Cardiac muscle cell (in vitro differentiated cells and primary cell): Measurements from ENCODE around the gene ZNF277. TPM values are rescaled to one million over a fixed set of nuclear protein-coding genes. Genes with fewer than 3 reads are reported as not detected.

ENCODE experiments used
- DNase-seq, 2 donors: peaks; one replicate each; pipeline versions ENCODE4 v3.0.0 to v3.0.0-alpha.2; 2010 to 2017; ENCODE audit warnings: low read depth in 1 of 2, low spot score in 1 of 2
- H3K27ac ChIP-seq: fragments of 200-600 bp; sonication (generic); 2 replicates; pipeline ENCODE4 v1.5.1; 2016
- H3K27me3 ChIP-seq: fragments of 200-600 bp; sonication (generic); 2 replicates; pipeline ENCODE4 v1.6.0; 2016; ENCODE audit warnings: control low read depth
- H3K36me3 ChIP-seq: fragments of 200-600 bp; sonication (generic); 2 replicates; pipeline ENCODE4 v1.5.1; 2016; ENCODE audit warnings: control low read depth
- H3K4me1 ChIP-seq: fragments of 200-600 bp; sonication (generic); 2 replicates; pipeline ENCODE4 v1.8.1; 2017; ENCODE audit warnings: low read depth, mild to moderate bottlenecking, mixed run types
- H3K4me3 ChIP-seq: fragments of 200-600 bp; sonication (generic); 2 replicates; pipeline ENCODE4 v1.5.1; 2016; ENCODE audit warnings: mild to moderate bottlenecking
- H3K9me3 ChIP-seq: fragments of 200-600 bp; sonication (generic); 2 replicates; pipeline ENCODE4 v1.5.1; 2017; ENCODE audit warnings: low read depth, mild to moderate bottlenecking, control low read depth
- polyA plus RNA-seq: library from polyadenylated mRNA; unstranded; fragments of >200 nt; fragmentation: Nextera tagmentation; extraction: Ambion mirVana; gene quantifications from 2 replicates; pipeline ENCODE4 v1.2.1, GENCODE V29; 2016
- total RNA-seq: library from RNA; depleted of rRNA; stranded (reverse); fragments of >200 nt; gene quantifications from 2 replicates; pipeline ENCODE4 v1.2.3, GENCODE V29; 2016
- TF ChIP-seq, protein P1 (sequence below): IDR thresholded peaks from 2 replicates; pipeline ENCODE4 v1.5.1; 2012; ENCODE audit warnings: low read depth, mild to moderate bottlenecking, low read length

ZNF277 gene
- total and polyA plus RNA-seq, 2 experiments from 2014 or later = 9.8 to 22.6 TPM

DNA sequence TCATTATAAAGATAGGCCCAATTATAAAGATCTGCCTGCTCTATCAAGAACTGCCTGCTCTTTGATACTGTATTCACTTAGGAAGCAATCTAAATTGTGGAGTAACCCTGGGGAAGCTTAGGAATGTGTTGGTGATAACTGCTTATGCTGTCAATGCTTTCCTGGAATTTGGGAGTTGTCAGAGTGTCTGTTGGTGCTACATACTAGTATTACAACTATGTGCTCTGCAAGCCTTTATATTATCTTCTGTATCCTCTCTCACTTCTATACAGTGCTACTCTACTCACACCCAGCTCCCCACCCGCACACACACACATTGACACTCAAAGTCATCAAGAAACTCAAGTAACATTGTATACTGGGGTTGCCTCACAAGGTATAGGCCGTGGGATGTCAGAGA lies 6.1 kb downstream of the ZNF277 start:
- Histone ChIP-seq H3K9me3 (no peaks in the 10 kb centered on the region), H3K27ac (peak overlapping the region; percentile 52), H3K36me3 (no peaks in the 10 kb centered on the region), H3K4me1 (peaks cover 35% of the 10 kb centered on the region), H3K4me3 (no peak overlapping the region), H3K27me3 (no peaks in the 10 kb centered on the region)
- peak; percentile 34 to 60 for DNase-seq
- TF ChIP-seq, protein P1, sequence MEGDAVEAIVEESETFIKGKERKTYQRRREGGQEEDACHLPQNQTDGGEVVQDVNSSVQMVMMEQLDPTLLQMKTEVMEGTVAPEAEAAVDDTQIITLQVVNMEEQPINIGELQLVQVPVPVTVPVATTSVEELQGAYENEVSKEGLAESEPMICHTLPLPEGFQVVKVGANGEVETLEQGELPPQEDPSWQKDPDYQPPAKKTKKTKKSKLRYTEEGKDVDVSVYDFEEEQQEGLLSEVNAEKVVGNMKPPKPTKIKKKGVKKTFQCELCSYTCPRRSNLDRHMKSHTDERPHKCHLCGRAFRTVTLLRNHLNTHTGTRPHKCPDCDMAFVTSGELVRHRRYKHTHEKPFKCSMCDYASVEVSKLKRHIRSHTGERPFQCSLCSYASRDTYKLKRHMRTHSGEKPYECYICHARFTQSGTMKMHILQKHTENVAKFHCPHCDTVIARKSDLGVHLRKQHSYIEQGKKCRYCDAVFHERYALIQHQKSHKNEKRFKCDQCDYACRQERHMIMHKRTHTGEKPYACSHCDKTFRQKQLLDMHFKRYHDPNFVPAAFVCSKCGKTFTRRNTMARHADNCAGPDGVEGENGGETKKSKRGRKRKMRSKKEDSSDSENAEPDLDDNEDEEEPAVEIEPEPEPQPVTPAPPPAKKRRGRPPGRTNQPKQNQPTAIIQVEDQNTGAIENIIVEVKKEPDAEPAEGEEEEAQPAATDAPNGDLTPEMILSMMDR = no peak

- H3K4me3 ChIP-seq = no peak overlapping the region
- peak overlapping the region; percentile 52 for H3K27ac ChIP-seq
- H3K27me3 ChIP-seq = no peaks in the 10 kb centered on the region
- TF ChIP-seq, protein P1 = no peak
- H3K4me1 ChIP-seq = peaks cover 35% of the 10 kb centered on the region
- no peak for DNase-seq
- no peaks in the 10 kb centered on the region for H3K36me3 ChIP-seq
- no peaks in the 10 kb centered on the region for H3K9me3 ChIP-seq
Observed at GRCh38 chr7:112213735-112214134, 7.2 kb downstream of the ZNF277 start.

DNA sequence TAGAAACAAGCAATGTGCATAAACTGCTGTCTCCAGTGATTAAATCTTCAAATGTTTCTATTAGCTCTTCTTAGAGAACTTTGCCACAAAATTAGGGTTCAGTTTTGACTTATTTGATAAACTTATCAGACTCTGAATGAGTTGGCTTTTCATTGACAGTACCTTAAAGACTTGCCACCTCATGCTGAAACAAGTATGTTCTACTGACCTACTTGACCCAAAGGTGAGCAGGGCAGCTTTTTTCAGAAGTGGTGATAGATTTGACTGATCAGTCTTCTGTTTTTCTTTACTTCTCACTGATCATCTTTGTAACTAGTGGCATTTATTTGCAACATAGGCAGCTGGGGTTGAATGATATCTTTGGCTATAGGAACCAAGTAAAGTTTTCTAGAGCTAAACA lies 7.8 kb downstream of the ZNF277 start:
- no peak overlapping the region for H3K4me3 ChIP-seq
- H3K27me3 ChIP-seq = no peaks in the 10 kb centered on the region
- no peak for DNase-seq
- peak overlapping the region; percentile 52 for H3K27ac ChIP-seq
- H3K36me3 ChIP-seq = no peaks in the 10 kb centered on the region
- no peaks in the 10 kb centered on the region for H3K9me3 ChIP-seq
- H3K4me1 ChIP-seq = peaks cover 35% of the 10 kb centered on the region
- TF ChIP-seq, protein P1 = no peak

DNA sequence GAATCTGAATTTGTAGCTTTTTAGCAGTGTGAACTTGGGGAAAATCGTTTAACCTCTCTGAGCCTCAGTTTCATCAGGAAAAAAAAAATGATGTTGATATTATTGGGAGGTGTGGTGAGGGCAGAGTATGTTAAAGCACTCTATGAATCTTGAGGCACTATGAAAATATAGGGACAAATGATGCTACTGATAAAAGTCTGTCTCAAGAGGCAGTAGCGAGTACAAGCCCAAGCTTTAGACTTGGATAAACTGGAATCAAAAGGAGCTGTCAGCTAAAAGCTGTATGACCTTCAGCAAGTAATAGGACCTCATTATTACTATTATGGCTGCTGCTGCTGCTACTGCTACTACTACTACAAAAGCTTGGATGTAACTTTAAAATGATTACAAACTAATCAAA lies 8.4 kb downstream of the ZNF277 start:
- Histone ChIP-seq H3K4me1 (peaks cover 35% of the 10 kb centered on the region), H3K9me3 (no peaks in the 10 kb centered on the region), H3K36me3 (no peaks in the 10 kb centered on the region), H3K27me3 (no peaks in the 10 kb centered on the region), H3K27ac (no peak overlapping the region), H3K4me3 (no peak overlapping the region)
- DNase-seq = no peak
- TF ChIP-seq, protein P1 = no peak

- Histone ChIP-seq H3K9me3 (no peaks in the 10 kb centered on the region), H3K4me3 (no peak overlapping the region), H3K4me1 (peaks cover 35% of the 10 kb centered on the region), H3K27me3 (no peaks in the 10 kb centered on the region), H3K36me3 (no peaks in the 10 kb centered on the region), H3K27ac (no peak overlapping the region)
- DNase-seq = no peak
- TF ChIP-seq, protein P1 = no peak
Observed at GRCh38 chr7:112215787-112216186, 9.3 kb downstream of the ZNF277 start.
